Jurkat, Clone E6-1 (cell line): ENCODE measurements around the gene MGME1.
A peak's percentile ranks its signal among the peaks of the same experiment; 100 is the strongest.
"Not testable (repeated sequence)": the region's sequence is repeated elsewhere in the genome, so short reads cannot be mapped to it uniquely, and the experiment has no call there.

Experiments
- DNase-seq: peaks from one replicate; pipeline ENCODE4 v3.0.0-alpha.2; 2011; ENCODE audit warnings: low read depth, low spot score
- H3K4me3 ChIP-seq: 2 replicates; pipeline ENCODE4 v1.5.1; 2011; ENCODE audit warnings: mild to moderate bottlenecking, low read length, control low read depth, moderate library complexity

The MGME1 gene

GRCh38 chr20:18007534-18008292 is 38.9 kb downstream of the MGME1 start:
- DNase-seq = no peak
- no peak overlapping the region for H3K4me3 ChIP-seq

- DNase-seq = no peak
- H3K4me3 ChIP-seq = no peak overlapping the region
Observed at GRCh38 chr20:18009116-18009515, 40.3 kb downstream of the MGME1 start.

- no peak for DNase-seq
- H3K4me3 ChIP-seq = no peak overlapping the region
Observed at GRCh38 chr20:18011482-18011881, 42.7 kb downstream of the MGME1 start.

GRCh38 chr20:18011951-18012645 is 43.3 kb downstream of the MGME1 start:
- H3K4me3 ChIP-seq = no peak overlapping the region
- DNase-seq = no peak

- H3K4me3 ChIP-seq = no peak overlapping the region
- DNase-seq = no peak
Observed at GRCh38 chr20:18012901-18013300, 44.1 kb downstream of the MGME1 start.

- no peak for DNase-seq
- H3K4me3 ChIP-seq = no peak overlapping the region
Observed at GRCh38 chr20:18014411-18014810, 45.6 kb downstream of the MGME1 start.

- no peak for DNase-seq
- H3K4me3 ChIP-seq = no peak overlapping the region
Observed at GRCh38 chr20:18016772-18017171, 48.0 kb downstream of the MGME1 start.

- no peak for DNase-seq
- H3K4me3 ChIP-seq = no peak overlapping the region
Observed at GRCh38 chr20:18018100-18018499, 49.3 kb downstream of the MGME1 start.

- peak; percentile 20 for DNase-seq
- no peak overlapping the region for H3K4me3 ChIP-seq
Observed at GRCh38 chr20:18019068-18019467, 50.2 kb downstream of the MGME1 start.

GRCh38 chr20:18020931-18021330 is 52.1 kb downstream of the MGME1 start:
- H3K4me3 ChIP-seq = no peak overlapping the region
- DNase-seq = no peak

- H3K4me3 ChIP-seq = no peak overlapping the region
- DNase-seq = no peak
Observed at GRCh38 chr20:18024606-18025127, 55.8 kb downstream of the MGME1 start.

- not testable (repeated sequence) for H3K4me3 ChIP-seq
Observed at GRCh38 chr20:18027011-18027410, 58.2 kb downstream of the MGME1 start.

GRCh38 chr20:18030020-18030419 is 61.2 kb downstream of the MGME1 start:
- no peak for DNase-seq
- H3K4me3 ChIP-seq = no peak overlapping the region

More at GRCh38 chr20:18027011-18027410, 58.2 kb downstream of the MGME1 start:
- not testable (repeated sequence) for DNase-seq

- DNase-seq = no peak
Observed at GRCh38 chr20:18031050-18031449, 62.2 kb downstream of the MGME1 start.

GRCh38 chr20:18031888-18032509 is 63.2 kb downstream of the MGME1 start:
- no peak for DNase-seq
- no peak overlapping the region for H3K4me3 ChIP-seq

More at GRCh38 chr20:18031050-18031449, 62.2 kb downstream of the MGME1 start:
- H3K4me3 ChIP-seq = no peak overlapping the region

- DNase-seq = no peak
- H3K4me3 ChIP-seq = no peak overlapping the region
Observed at GRCh38 chr20:18032977-18033892, 64.4 kb downstream of the MGME1 start.

GRCh38 chr20:18034039-18034438 is 65.2 kb downstream of the MGME1 start:
- H3K4me3 ChIP-seq = no peak overlapping the region
- DNase-seq = no peak

GRCh38 chr20:18039063-18039462 is 70.2 kb downstream of the MGME1 start:
- DNase-seq = no peak
- H3K4me3 ChIP-seq = no peak overlapping the region
